Retina (tissue), 1 donor: ENCODE measurements around the gene GOLGA6B.
"Not testable (repeated sequence)": the region's sequence is repeated elsewhere in the genome, so short reads cannot be mapped to it uniquely, and the experiment has no call there.

ENCODE experiments used
- DNase-seq: peaks from one replicate; pipeline ENCODE4 v3.0.0-alpha.2; 2016

GOLGA6B gene

GRCh38 chr15:72665706-72666105 lies 11.2 kb downstream of the GOLGA6B start:
- not testable (repeated sequence) for DNase-seq

GRCh38 chr15:72669803-72670202 lies 15.3 kb downstream of the GOLGA6B start:
- not testable (repeated sequence) for DNase-seq

GRCh38 chr15:72670656-72671352 lies 16.3 kb downstream of the GOLGA6B start:
- DNase-seq: peak; percentile 91

GRCh38 chr15:72671525-72671924 lies 17.0 kb downstream of the GOLGA6B start:
- DNase-seq: no peak

- DNase-seq: no peak
Observed at GRCh38 chr15:72676838-72677237, 22.3 kb downstream of the GOLGA6B start.

GRCh38 chr15:72680931-72681330 lies 26.4 kb downstream of the GOLGA6B start:
- DNase-seq: no peak

- no peak for DNase-seq
Observed at GRCh38 chr15:72682772-72683171, 28.3 kb downstream of the GOLGA6B start.

GRCh38 chr15:72685301-72685924 lies 30.9 kb downstream of the GOLGA6B start:
- DNase-seq: no peak

GRCh38 chr15:72685925-72686794 lies 31.7 kb downstream of the GOLGA6B start, which contains the start of the genes BBS4 and HIGD2B:
BBS4 (plus strand) TSS chr15:72686207; CDS start chr15:72686228, 21 bp downstream.
HIGD2B (minus strand) TSS chr15:72686182; CDS start chr15:72676374, 9,808 bp downstream.
- peak; percentile 97 for DNase-seq

- DNase-seq: no peak
Observed at GRCh38 chr15:72688697-72689096, 34.2 kb downstream of the GOLGA6B start.

- DNase-seq: no peak
Observed at GRCh38 chr15:72690938-72691337, 36.4 kb downstream of the GOLGA6B start.

GRCh38 chr15:72698938-72699337 lies 44.4 kb downstream of the GOLGA6B start:
- no peak for DNase-seq

- DNase-seq: no peak
Observed at GRCh38 chr15:72700076-72700475, 45.6 kb downstream of the GOLGA6B start.

GRCh38 chr15:72706266-72706665 lies 51.8 kb downstream of the GOLGA6B start:
- DNase-seq: no peak

GRCh38 chr15:72708551-72709303 lies 54.2 kb downstream of the GOLGA6B start:
- not testable (repeated sequence) for DNase-seq
